Endothelial cell (in vitro differentiated cells): ENCODE data around the gene TWF2. TPM values are rescaled to one million over a fixed set of nuclear protein-coding genes. Genes with fewer than 3 reads are reported as not detected.
A peak's percentile ranks its signal among the peaks of the same experiment; 100 is the strongest.

Experiments used
- DNase-seq: peaks from one replicate; pipeline ENCODE4 v3.0.0; 2021; ENCODE audit warnings: low spot score
- H3K27ac Mint-ChIP-seq: one replicate; pipeline ENCODE4 v1.8.0; 2021; ENCODE audit warnings: mixed read lengths, inconsistent platforms; ENCODE audit not compliant: unreplicated experiment
- H3K27me3 Mint-ChIP-seq: one replicate; pipeline ENCODE4 v1.8.0; 2021; ENCODE audit warnings: mild to moderate bottlenecking, moderate library complexity, mixed read lengths, inconsistent platforms; ENCODE audit not compliant: unreplicated experiment
- H3K36me3 Mint-ChIP-seq: one replicate; pipeline ENCODE4 v1.8.0; 2021; ENCODE audit warnings: mild to moderate bottlenecking, low read depth, mixed read lengths, inconsistent platforms; ENCODE audit not compliant: unreplicated experiment
- H3K4me1 Mint-ChIP-seq: one replicate; pipeline ENCODE4 v1.8.0; 2021; ENCODE audit warnings: mild to moderate bottlenecking, mixed read lengths, inconsistent platforms; ENCODE audit not compliant: unreplicated experiment
- H3K4me3 Mint-ChIP-seq: one replicate; pipeline ENCODE4 v1.8.0; 2021; ENCODE audit warnings: mild to moderate bottlenecking, mixed read lengths, inconsistent platforms; ENCODE audit not compliant: unreplicated experiment
- H3K9me3 Mint-ChIP-seq: one replicate; pipeline ENCODE4 v1.8.0; 2021; ENCODE audit warnings: mixed read lengths, inconsistent platforms; ENCODE audit not compliant: unreplicated experiment
- total RNA-seq: library from RNA; stranded (reverse); fragmentation: NEBNext Ultra II Directional; extraction: Animal tissue kit (Norgen Biotek cat#: 25700); gene quantifications from one replicate; pipeline ENCODE4 v1.2.1, GENCODE V29; 2021; ENCODE audit not compliant: unreplicated experiment
- TF ChIP-seq, protein P1 (sequence below): fragments of 200-600 bp; sonication (generic); IDR thresholded peaks from one replicate; pipeline ENCODE4 v1.5.0; 2021; ENCODE audit warnings: antibody characterized with exemption; ENCODE audit not compliant: unreplicated experiment

Gene TWF2
- total RNA-seq, 1 donor from 2014 or later, result 85.3 TPM

DNA sequence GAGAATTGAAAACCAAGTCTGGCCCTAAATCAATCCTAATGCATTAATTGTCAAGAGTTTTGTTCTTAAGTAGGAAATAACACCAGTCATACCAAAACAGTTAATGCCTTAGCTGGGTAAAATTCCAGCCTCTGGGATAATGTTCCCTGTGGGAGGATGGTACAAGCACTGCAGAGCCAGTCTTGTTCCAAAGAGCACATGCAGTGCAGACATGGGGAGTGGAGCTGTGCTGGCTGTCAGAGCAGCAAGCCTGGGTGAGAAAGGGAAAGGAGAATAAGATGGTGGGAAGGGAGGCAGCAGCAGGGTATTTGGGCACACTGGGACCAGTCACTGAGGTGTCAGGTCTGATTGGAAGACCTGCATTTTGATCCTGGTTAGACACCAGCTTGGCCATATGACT is 28.9 kb downstream of the TWF2 start:
- no peak overlapping the region for H3K27ac Mint-ChIP-seq
- H3K36me3 Mint-ChIP-seq, result peaks cover 43% of the 10 kb centered on the region
- H3K4me3 Mint-ChIP-seq, result no peak overlapping the region
- H3K27me3 Mint-ChIP-seq, result no peaks in the 10 kb centered on the region
- TF ChIP-seq, protein P1, sequence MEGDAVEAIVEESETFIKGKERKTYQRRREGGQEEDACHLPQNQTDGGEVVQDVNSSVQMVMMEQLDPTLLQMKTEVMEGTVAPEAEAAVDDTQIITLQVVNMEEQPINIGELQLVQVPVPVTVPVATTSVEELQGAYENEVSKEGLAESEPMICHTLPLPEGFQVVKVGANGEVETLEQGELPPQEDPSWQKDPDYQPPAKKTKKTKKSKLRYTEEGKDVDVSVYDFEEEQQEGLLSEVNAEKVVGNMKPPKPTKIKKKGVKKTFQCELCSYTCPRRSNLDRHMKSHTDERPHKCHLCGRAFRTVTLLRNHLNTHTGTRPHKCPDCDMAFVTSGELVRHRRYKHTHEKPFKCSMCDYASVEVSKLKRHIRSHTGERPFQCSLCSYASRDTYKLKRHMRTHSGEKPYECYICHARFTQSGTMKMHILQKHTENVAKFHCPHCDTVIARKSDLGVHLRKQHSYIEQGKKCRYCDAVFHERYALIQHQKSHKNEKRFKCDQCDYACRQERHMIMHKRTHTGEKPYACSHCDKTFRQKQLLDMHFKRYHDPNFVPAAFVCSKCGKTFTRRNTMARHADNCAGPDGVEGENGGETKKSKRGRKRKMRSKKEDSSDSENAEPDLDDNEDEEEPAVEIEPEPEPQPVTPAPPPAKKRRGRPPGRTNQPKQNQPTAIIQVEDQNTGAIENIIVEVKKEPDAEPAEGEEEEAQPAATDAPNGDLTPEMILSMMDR, result no peak
- H3K4me1 Mint-ChIP-seq, result no peaks in the 10 kb centered on the region
- H3K9me3 Mint-ChIP-seq, result no peaks in the 10 kb centered on the region
- no peak for DNase-seq

DNA sequence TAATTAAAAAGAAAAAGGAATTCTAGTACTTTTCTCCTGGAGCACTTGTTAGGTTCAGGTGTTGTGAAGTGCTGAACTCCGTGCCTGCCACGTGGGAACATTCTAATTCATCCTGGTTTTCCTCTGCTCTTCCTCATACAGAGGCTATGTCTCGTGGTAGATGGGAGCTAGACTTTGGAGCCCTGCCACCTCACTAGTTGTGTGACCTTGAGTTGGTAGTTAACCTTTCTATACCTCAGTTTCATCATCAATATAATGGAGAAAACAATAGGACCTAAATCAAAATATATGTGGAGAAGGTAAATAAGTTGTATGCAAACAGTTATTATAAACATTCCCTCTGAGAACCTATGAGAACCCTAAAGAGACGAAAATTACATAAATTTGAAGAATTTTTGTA is 30.4 kb downstream of the TWF2 start:
- TF ChIP-seq, protein P1, result no peak
- no peaks in the 10 kb centered on the region for H3K27me3 Mint-ChIP-seq
- DNase-seq, result no peak
- H3K27ac Mint-ChIP-seq, result peak overlapping the region; percentile 41
- H3K4me3 Mint-ChIP-seq, result no peak overlapping the region
- peaks cover 45% of the 10 kb centered on the region for H3K36me3 Mint-ChIP-seq
- H3K9me3 Mint-ChIP-seq, result no peaks in the 10 kb centered on the region
- H3K4me1 Mint-ChIP-seq, result no peaks in the 10 kb centered on the region

DNA sequence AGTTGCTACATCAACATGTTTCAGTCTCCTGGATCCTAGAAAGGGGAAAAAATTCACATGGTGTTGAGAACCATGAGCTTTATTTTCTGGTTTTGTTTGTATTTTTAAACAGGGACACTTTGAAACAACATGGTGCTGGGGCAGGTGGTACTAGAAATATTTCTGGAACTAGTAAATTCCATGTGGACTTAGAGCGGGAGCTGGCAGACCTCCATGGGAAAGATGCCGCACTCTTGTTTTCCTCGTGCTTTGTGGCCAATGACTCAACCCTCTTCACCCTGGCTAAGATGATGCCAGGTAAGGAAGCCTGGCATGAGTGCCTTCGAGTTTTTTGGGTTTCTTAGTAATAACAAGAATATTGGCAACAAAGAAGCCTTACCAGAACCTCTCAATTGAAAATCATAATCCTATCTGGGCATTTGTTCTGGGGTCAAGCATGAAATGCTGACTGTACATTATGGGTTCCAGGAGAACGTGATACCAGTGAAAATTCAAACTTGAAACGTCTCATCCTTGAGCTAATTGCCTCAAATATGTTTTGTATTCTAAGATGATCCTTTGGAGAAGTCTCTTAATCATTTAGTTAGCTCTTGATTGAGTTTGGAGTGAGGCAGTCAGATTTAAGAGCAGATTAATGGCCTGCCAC is 33.1 kb downstream of the TWF2 start:
- peaks cover 2% of the 10 kb centered on the region for H3K4me1 Mint-ChIP-seq
- no peak for DNase-seq
- H3K4me3 Mint-ChIP-seq, result no peak overlapping the region
- no peak overlapping the region for H3K27ac Mint-ChIP-seq
- H3K9me3 Mint-ChIP-seq, result no peaks in the 10 kb centered on the region
- H3K27me3 Mint-ChIP-seq, result no peaks in the 10 kb centered on the region
- TF ChIP-seq, protein P1, result no peak
- peaks cover 53% of the 10 kb centered on the region for H3K36me3 Mint-ChIP-seq

DNA sequence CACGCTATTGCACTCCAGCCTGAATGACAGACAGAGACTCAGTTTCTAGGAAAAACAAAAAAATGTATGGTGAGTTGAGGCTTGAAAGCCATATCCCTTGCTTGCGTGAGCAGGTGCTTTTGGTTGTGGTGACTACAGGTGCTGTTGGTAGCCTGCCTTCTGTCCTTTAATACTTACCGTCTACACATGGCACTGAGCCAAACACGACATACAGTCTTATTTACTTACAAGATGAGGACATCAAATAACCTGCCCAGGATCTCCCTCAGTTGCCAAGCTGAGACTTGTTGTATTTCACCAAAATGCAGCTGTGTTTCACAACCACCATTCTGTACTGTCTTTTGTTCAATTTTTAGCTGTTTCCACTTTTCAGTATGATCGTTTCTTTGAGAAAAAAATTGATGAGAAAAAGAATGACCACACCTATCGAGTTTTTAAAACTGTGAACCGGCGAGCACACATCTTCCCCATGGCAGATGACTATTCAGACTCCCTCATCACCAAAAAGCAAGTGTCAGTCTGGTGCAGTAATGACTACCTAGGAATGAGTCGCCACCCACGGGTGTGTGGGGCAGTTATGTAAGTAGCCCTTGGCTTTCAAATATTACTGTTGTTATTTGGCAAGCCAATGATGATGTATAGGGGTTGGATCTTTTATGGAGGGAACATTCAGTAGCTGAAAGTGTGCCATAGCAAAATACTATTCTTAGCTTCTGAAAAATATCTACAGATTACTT is 34.5 kb downstream of the TWF2 start:
- peak overlapping the region; percentile 44 for H3K4me3 Mint-ChIP-seq
- no peaks in the 10 kb centered on the region for H3K9me3 Mint-ChIP-seq
- no peak overlapping the region for H3K27ac Mint-ChIP-seq
- peaks cover 2% of the 10 kb centered on the region for H3K4me1 Mint-ChIP-seq
- TF ChIP-seq, protein P1, result no peak
- peaks cover 47% of the 10 kb centered on the region for H3K36me3 Mint-ChIP-seq
- peaks cover 3% of the 10 kb centered on the region for H3K27me3 Mint-ChIP-seq
- no peak for DNase-seq

DNA sequence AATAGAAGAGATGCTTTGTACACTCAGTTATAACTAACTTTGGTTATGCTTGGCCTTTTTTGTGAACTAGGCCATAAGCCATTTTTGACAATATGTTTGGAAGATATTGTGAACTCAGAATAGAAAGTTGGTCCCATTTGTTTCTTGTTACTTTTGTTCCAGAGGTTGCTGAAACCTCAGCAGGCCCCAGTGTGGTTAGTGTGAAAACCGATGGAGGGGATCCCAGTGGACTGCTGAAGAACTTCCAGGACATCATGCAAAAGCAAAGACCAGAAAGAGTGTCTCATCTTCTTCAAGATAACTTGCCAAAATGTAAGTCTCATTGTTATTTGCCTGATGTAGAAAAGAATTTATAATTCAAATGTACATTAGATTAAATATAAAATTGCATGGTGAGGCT is 35.3 kb downstream of the TWF2 start:
- no peak for DNase-seq
- H3K36me3 Mint-ChIP-seq, result peaks cover 50% of the 10 kb centered on the region
- no peak overlapping the region for H3K27ac Mint-ChIP-seq
- H3K9me3 Mint-ChIP-seq, result no peaks in the 10 kb centered on the region
- peaks cover 3% of the 10 kb centered on the region for H3K27me3 Mint-ChIP-seq
- TF ChIP-seq, protein P1, result no peak
- H3K4me1 Mint-ChIP-seq, result peaks cover 9% of the 10 kb centered on the region
- no peak overlapping the region for H3K4me3 Mint-ChIP-seq
